Measurements from ENCODE around the gene FANCD2.
"Not testable (repeated sequence)": the region's sequence is repeated elsewhere in the genome, so short reads cannot be mapped to it uniquely, and the experiment has no call there.

DNA sequence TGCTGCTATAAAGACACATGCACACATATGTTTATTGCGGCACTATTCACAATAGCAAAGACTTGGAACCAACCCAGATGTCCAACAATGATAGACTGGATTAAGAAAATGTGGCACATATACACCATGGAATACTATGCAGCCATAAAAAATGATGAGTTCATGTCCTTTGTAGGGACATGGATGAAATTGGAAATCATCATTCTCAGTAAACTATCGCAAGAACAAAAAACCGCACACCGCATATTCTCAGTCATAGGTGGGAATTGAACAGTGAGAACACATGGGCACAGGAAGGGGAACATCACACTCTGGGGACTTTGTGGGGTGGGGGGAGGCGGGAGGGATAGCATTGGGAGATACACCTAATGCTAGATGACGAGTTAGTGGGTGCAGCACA is 26.8 kb downstream of the FANCD2 start:
- TF ChIP-seq, protein P1, sequence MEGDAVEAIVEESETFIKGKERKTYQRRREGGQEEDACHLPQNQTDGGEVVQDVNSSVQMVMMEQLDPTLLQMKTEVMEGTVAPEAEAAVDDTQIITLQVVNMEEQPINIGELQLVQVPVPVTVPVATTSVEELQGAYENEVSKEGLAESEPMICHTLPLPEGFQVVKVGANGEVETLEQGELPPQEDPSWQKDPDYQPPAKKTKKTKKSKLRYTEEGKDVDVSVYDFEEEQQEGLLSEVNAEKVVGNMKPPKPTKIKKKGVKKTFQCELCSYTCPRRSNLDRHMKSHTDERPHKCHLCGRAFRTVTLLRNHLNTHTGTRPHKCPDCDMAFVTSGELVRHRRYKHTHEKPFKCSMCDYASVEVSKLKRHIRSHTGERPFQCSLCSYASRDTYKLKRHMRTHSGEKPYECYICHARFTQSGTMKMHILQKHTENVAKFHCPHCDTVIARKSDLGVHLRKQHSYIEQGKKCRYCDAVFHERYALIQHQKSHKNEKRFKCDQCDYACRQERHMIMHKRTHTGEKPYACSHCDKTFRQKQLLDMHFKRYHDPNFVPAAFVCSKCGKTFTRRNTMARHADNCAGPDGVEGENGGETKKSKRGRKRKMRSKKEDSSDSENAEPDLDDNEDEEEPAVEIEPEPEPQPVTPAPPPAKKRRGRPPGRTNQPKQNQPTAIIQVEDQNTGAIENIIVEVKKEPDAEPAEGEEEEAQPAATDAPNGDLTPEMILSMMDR (IDR thresholded peaks at IDR 0.05), result not testable (repeated sequence)
- not testable (repeated sequence) for TF ChIP-seq POLR2A (IDR thresholded peaks at IDR 0.05)

All from Peyer's patch (tissue), 4 donors.